GM23338 (cell line): Measurements from ENCODE around the gene HSP90B1. TPM values are rescaled to one million over a fixed set of nuclear protein-coding genes. Genes with fewer than 3 reads are reported as not detected.

Source experiments
- ATAC-seq: fragments of 200-7000 bp; cut with Tn5 transposase; 3 replicates; pipeline ENCODE4 v1.9.1; 2020
- DNase-seq: peaks from one replicate; pipeline ENCODE4 v3.0.0-alpha.2; 2015; ENCODE audit warnings: low spot score
- H2AFZ ChIP-seq: fragments of 200-600 bp; sonication (generic); 2 replicates; pipeline ENCODE4 v1.8.0; 2016; ENCODE audit warnings: antibody characterized with exemption, mild to moderate bottlenecking, moderate library complexity
- H3F3A ChIP-seq: fragments of 200-600 bp; sonication (generic); replicated peaks from 2 replicates; pipeline ENCODE4 v1.8.0; 2017; ENCODE audit warnings: antibody characterized with exemption, mixed run types, low read depth
- H3K27ac ChIP-seq: fragments of 200-600 bp; sonication (generic); 2 replicates; pipeline ENCODE4 v1.6.1; 2016; ENCODE audit warnings: low read depth
- H3K27me3 ChIP-seq: fragments of 200-600 bp; sonication (generic); 2 replicates; pipeline ENCODE4 v1.8.0; 2016; ENCODE audit warnings: mild to moderate bottlenecking, mixed run types, moderate library complexity; ENCODE audit not compliant: insufficient read depth
- H3K36me3 ChIP-seq: fragments of 200-600 bp; sonication (generic); 2 replicates; pipeline ENCODE4 v1.8.0; 2016; ENCODE audit warnings: mild to moderate bottlenecking; ENCODE audit not compliant: insufficient read depth
- H3K4me1 ChIP-seq: fragments of 200-600 bp; sonication (generic); 2 replicates; pipeline ENCODE4 v1.8.0; 2016; ENCODE audit warnings: mild to moderate bottlenecking, moderate library complexity; ENCODE audit not compliant: insufficient read depth
- H3K4me2 ChIP-seq: fragments of 200-600 bp; sonication (generic); 2 replicates; pipeline ENCODE4 v1.7.1; 2017; ENCODE audit warnings: mixed run types
- H3K4me3 ChIP-seq: fragments of 200-600 bp; sonication (generic); 2 replicates; pipeline ENCODE4 v1.6.1; 2016; ENCODE audit warnings: mixed run types
- H3K79me2 ChIP-seq: fragments of 200-600 bp; sonication (generic); replicated peaks from 2 replicates; pipeline ENCODE4 v1.8.0; 2017; ENCODE audit warnings: mild to moderate bottlenecking; ENCODE audit not compliant: insufficient read depth
- H3K9me2 ChIP-seq: fragments of 200-600 bp; sonication (generic); 2 replicates; pipeline ENCODE4 v1.8.0; 2017; ENCODE audit not compliant: insufficient read depth
- H4K20me1 ChIP-seq: fragments of 200-600 bp; sonication (generic); replicated peaks from 2 replicates; pipeline ENCODE4 v1.8.0; 2017; ENCODE audit warnings: mild to moderate bottlenecking; ENCODE audit not compliant: insufficient read depth
- H3K27ac Mint-ChIP-seq: 2 replicates; pipeline ENCODE4 v1.8.0; 2020; ENCODE audit warnings: inconsistent platforms, mild to moderate bottlenecking, moderate library complexity, mixed read lengths
- H3K27me3 Mint-ChIP-seq: 3 replicates; pipeline ENCODE4 v1.8.0; 2022; ENCODE audit warnings: low read depth, mild to moderate bottlenecking, moderate library complexity, mixed read lengths, inconsistent platforms; ENCODE audit not compliant: insufficient read depth, poor library complexity
- H3K36me3 Mint-ChIP-seq: 3 replicates; pipeline ENCODE4 v1.8.0; 2021; ENCODE audit warnings: low read depth, mild to moderate bottlenecking, inconsistent platforms, moderate library complexity, mixed read lengths
- H3K4me1 Mint-ChIP-seq: 3 replicates; pipeline ENCODE4 v1.8.0; 2020; ENCODE audit warnings: mild to moderate bottlenecking, inconsistent platforms, mixed read lengths
- H3K4me3 Mint-ChIP-seq: 3 replicates; pipeline ENCODE4 v1.8.0; 2021; ENCODE audit warnings: moderate library complexity, mild to moderate bottlenecking, inconsistent platforms, mixed read lengths
- H3K9me3 Mint-ChIP-seq: 3 replicates; pipeline ENCODE4 v1.8.0; 2020; ENCODE audit warnings: moderate library complexity, mild to moderate bottlenecking, inconsistent platforms, mixed read lengths
- CREB1 ChIP-seq: fragments of 250-450 bp; sonication (Bioruptor Pico); IDR thresholded peaks from 2 replicates; pipeline ENCODE4 v1.5.0; 2020; ENCODE audit warnings: low read depth, mild to moderate bottlenecking, moderate library complexity
- EZH2 ChIP-seq: fragments of 200-600 bp; sonication (generic); IDR thresholded peaks from one replicate; pipeline ENCODE4 v1.8.0; 2017; ENCODE audit warnings: antibody characterized with exemption, mild to moderate bottlenecking, low read depth; ENCODE audit not compliant: unreplicated experiment
- EZH2phosphoT487 ChIP-seq: fragments of 200-600 bp; sonication (generic); IDR thresholded peaks from one replicate; pipeline ENCODE4 v1.8.1; 2018; ENCODE audit warnings: antibody characterized with exemption; ENCODE audit not compliant: unreplicated experiment
- JUNB ChIP-seq: IDR thresholded peaks from one replicate; pipeline ENCODE4 v1.6.1; 2016; ENCODE audit warnings: antibody characterized with exemption; ENCODE audit not compliant: unreplicated experiment
- NANOG ChIP-seq: IDR thresholded peaks from 2 replicates; pipeline ENCODE4 v1.6.1; 2016; ENCODE audit warnings: antibody characterized with exemption, borderline replicate concordance
- POLR2AphosphoS5 ChIP-seq: IDR thresholded peaks from 2 replicates; pipeline ENCODE4 v1.6.1; 2016; ENCODE audit warnings: antibody characterized with exemption, low read depth
- STAT1 ChIP-seq: IDR thresholded peaks from one replicate; pipeline ENCODE4 v1.6.1; 2016; ENCODE audit warnings: antibody characterized with exemption; ENCODE audit not compliant: unreplicated experiment
- ZNF114 ChIP-seq: fragments of 250-450 bp; sonication (Bioruptor Pico); IDR thresholded peaks from 2 replicates; pipeline ENCODE4 v1.5.0; 2020; ENCODE audit warnings: mild to moderate bottlenecking, moderate library complexity
- ZNF331 ChIP-seq: fragments of 250-450 bp; sonication (Bioruptor Pico); IDR thresholded peaks from 2 replicates; pipeline ENCODE4 v1.5.0; 2020; ENCODE audit warnings: low read depth, mild to moderate bottlenecking, moderate library complexity
- polyA plus RNA-seq: library from polyadenylated mRNA; unstranded; fragments of >200 nt; fragmentation: Nextera tagmentation; extraction: Ambion mirVana; gene quantifications from 2 replicates; pipeline ENCODE4 v1.2.1, GENCODE V29; 2016
- total RNA-seq: library from RNA; depleted of rRNA; stranded (reverse); fragments of >200 nt; shearing (Covaris generic); gene quantifications from 2 replicates; pipeline ENCODE4 v1.2.3, GENCODE V29; 2014
- TF ChIP-seq, protein P1 (sequence below): IDR thresholded peaks from one replicate; pipeline ENCODE4 v1.6.1; 2018; ENCODE audit warnings: antibody characterized with exemption; ENCODE audit not compliant: unreplicated experiment
- TF ChIP-seq, protein P2 (sequence below): fragments of 250-450 bp; sonication (Bioruptor Pico); IDR thresholded peaks from 2 replicates; pipeline ENCODE4 v1.5.0; 2020; ENCODE audit warnings: mild to moderate bottlenecking, moderate library complexity
- TF ChIP-seq, protein P3 (sequence below): IDR thresholded peaks from 2 replicates; pipeline ENCODE4 v1.6.1; 2016; ENCODE audit warnings: antibody characterized with exemption
- TF ChIP-seq, protein P4 (sequence below), 2 experiments: fragments of 200-600 bp in 1 of 2; sonication (generic) in 1 of 2; conservative IDR thresholded peaks; 2 replicates each; pipeline versions ENCODE4 v1.5.1 to v1.6.1; 2016 to 2017; ENCODE audit warnings: antibody characterized with exemption in 2 of 2, low read depth in 2 of 2, mild to moderate bottlenecking in 2 of 2, moderate library complexity in 1 of 2

The HSP90B1 gene
- total and polyA plus RNA-seq, 2 experiments from 2014 or later: 605 to 1,312 TPM

DNA sequence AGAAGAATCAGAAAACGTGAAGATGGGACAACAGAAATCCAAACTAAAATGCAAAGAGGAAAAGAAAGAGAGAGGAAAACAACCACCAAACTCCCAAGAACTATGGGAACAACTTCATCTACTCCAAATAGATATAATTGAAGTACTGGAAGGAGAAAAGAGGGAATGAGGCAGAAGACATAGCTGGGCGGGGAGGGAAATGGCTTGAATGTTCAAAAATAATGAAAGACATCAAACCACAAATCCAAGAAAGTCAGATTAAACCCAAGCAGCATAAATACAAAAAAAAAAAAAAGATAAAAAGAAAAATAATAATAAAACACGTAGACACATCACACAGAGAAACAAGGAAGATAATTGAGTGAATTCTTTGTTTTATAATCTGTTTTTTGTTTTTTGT, 12.3 kb upstream of the HSP90B1 start:
- Mint-ChIP-seq H3K27me3 (no peaks in the 10 kb centered on the region), H3K9me3 (no peaks in the 10 kb centered on the region), H3K4me3 (no peak overlapping the region), H3K4me1 (no peaks in the 10 kb centered on the region), H3K36me3 (no peaks in the 10 kb centered on the region), H3K27ac (no peak overlapping the region)
- Histone ChIP-seq H3K9me2 (no peaks in the 10 kb centered on the region), H2AFZ (no peak overlapping the region), H3K4me2 (no peak overlapping the region), H3K4me3 (no peak overlapping the region), H4K20me1 (no peaks in the 10 kb centered on the region), H3K27ac (no peak overlapping the region), H3K36me3 (no peaks in the 10 kb centered on the region), H3F3A (no peaks in the 10 kb centered on the region), H3K27me3 (no peaks in the 10 kb centered on the region), H3K4me1 (no peaks in the 10 kb centered on the region), H3K79me2 (no peaks in the 10 kb centered on the region)
- no peak for DNase-seq
- TF ChIP-seq CREB1 (CRISPR knock-in tag) (no peak), ZNF114 (no peak), JUNB (no peak), STAT1 (no peak), NANOG (no peak), EZH2phosphoT487 (no peak), EZH2 (no peak), ZNF331 (CRISPR knock-in tag) (no peak), POLR2AphosphoS5 (no peak)
- TF ChIP-seq, protein P1, sequence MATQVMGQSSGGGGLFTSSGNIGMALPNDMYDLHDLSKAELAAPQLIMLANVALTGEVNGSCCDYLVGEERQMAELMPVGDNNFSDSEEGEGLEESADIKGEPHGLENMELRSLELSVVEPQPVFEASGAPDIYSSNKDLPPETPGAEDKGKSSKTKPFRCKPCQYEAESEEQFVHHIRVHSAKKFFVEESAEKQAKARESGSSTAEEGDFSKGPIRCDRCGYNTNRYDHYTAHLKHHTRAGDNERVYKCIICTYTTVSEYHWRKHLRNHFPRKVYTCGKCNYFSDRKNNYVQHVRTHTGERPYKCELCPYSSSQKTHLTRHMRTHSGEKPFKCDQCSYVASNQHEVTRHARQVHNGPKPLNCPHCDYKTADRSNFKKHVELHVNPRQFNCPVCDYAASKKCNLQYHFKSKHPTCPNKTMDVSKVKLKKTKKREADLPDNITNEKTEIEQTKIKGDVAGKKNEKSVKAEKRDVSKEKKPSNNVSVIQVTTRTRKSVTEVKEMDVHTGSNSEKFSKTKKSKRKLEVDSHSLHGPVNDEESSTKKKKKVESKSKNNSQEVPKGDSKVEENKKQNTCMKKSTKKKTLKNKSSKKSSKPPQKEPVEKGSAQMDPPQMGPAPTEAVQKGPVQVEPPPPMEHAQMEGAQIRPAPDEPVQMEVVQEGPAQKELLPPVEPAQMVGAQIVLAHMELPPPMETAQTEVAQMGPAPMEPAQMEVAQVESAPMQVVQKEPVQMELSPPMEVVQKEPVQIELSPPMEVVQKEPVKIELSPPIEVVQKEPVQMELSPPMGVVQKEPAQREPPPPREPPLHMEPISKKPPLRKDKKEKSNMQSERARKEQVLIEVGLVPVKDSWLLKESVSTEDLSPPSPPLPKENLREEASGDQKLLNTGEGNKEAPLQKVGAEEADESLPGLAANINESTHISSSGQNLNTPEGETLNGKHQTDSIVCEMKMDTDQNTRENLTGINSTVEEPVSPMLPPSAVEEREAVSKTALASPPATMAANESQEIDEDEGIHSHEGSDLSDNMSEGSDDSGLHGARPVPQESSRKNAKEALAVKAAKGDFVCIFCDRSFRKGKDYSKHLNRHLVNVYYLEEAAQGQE: no peak
- TF ChIP-seq, protein P2, sequence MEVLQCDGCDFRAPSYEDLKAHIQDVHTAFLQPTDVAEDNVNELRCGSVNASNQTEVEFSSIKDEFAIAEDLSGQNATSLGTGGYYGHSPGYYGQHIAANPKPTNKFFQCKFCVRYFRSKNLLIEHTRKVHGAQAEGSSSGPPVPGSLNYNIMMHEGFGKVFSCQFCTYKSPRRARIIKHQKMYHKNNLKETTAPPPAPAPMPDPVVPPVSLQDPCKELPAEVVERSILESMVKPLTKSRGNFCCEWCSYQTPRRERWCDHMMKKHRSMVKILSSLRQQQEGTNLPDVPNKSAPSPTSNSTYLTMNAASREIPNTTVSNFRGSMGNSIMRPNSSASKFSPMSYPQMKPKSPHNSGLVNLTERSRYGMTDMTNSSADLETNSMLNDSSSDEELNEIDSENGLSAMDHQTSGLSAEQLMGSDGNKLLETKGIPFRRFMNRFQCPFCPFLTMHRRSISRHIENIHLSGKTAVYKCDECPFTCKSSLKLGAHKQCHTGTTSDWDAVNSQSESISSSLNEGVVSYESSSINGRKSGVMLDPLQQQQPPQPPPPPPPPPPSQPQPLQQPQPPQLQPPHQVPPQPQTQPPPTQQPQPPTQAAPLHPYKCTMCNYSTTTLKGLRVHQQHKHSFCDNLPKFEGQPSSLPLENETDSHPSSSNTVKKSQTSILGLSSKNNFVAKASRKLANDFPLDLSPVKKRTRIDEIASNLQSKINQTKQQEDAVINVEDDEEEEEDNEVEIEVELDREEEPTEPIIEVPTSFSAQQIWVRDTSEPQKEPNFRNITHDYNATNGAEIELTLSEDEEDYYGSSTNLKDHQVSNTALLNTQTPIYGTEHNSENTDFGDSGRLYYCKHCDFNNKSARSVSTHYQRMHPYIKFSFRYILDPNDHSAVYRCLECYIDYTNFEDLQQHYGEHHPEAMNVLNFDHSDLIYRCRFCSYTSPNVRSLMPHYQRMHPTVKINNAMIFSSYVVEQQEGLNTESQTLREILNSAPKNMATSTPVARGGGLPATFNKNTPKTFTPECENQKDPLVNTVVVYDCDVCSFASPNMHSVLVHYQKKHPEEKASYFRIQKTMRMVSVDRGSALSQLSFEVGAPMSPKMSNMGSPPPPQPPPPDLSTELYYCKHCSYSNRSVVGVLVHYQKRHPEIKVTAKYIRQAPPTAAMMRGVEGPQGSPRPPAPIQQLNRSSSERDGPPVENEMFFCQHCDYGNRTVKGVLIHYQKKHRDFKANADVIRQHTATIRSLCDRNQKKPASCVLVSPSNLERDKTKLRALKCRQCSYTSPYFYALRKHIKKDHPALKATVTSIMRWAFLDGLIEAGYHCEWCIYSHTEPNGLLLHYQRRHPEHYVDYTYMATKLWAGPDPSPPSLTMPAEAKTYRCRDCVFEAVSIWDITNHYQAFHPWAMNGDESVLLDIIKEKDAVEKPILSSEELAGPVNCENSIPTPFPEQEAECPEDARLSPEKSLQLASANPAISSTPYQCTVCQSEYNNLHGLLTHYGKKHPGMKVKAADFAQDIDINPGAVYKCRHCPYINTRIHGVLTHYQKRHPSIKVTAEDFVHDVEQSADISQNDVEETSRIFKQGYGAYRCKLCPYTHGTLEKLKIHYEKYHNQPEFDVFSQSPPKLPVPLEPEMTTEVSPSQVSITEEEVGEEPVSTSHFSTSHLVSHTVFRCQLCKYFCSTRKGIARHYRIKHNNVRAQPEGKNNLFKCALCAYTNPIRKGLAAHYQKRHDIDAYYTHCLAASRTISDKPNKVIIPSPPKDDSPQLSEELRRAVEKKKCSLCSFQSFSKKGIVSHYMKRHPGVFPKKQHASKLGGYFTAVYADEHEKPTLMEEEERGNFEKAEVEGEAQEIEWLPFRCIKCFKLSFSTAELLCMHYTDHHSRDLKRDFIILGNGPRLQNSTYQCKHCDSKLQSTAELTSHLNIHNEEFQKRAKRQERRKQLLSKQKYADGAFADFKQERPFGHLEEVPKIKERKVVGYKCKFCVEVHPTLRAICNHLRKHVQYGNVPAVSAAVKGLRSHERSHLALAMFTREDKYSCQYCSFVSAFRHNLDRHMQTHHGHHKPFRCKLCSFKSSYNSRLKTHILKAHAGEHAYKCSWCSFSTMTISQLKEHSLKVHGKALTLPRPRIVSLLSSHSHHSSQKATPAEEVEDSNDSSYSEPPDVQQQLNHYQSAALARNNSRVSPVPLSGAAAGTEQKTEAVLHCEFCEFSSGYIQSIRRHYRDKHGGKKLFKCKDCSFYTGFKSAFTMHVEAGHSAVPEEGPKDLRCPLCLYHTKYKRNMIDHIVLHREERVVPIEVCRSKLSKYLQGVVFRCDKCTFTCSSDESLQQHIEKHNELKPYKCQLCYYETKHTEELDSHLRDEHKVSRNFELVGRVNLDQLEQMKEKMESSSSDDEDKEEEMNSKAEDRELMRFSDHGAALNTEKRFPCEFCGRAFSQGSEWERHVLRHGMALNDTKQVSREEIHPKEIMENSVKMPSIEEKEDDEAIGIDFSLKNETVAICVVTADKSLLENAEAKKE (CRISPR knock-in tag): no peak
- TF ChIP-seq, protein P3, sequence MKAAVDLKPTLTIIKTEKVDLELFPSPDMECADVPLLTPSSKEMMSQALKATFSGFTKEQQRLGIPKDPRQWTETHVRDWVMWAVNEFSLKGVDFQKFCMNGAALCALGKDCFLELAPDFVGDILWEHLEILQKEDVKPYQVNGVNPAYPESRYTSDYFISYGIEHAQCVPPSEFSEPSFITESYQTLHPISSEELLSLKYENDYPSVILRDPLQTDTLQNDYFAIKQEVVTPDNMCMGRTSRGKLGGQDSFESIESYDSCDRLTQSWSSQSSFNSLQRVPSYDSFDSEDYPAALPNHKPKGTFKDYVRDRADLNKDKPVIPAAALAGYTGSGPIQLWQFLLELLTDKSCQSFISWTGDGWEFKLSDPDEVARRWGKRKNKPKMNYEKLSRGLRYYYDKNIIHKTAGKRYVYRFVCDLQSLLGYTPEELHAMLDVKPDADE: no peak
- TF ChIP-seq, protein P4, sequence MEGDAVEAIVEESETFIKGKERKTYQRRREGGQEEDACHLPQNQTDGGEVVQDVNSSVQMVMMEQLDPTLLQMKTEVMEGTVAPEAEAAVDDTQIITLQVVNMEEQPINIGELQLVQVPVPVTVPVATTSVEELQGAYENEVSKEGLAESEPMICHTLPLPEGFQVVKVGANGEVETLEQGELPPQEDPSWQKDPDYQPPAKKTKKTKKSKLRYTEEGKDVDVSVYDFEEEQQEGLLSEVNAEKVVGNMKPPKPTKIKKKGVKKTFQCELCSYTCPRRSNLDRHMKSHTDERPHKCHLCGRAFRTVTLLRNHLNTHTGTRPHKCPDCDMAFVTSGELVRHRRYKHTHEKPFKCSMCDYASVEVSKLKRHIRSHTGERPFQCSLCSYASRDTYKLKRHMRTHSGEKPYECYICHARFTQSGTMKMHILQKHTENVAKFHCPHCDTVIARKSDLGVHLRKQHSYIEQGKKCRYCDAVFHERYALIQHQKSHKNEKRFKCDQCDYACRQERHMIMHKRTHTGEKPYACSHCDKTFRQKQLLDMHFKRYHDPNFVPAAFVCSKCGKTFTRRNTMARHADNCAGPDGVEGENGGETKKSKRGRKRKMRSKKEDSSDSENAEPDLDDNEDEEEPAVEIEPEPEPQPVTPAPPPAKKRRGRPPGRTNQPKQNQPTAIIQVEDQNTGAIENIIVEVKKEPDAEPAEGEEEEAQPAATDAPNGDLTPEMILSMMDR (conservative IDR thresholded peaks at IDR 0.05; ENCODE audit: low read depth in 2 of 2): no peak
- no peak for ATAC-seq
